ENCODE data around the gene ATP2C1.

Gene ATP2C1

GRCh38 chr3:130892759-130893375 lies 1.0 kb upstream of the ATP2C1 start:
- CTCF ChIA-PET = interaction anchor here (0.9 to 6.9 kb wide), 18 partner anchors 9 to 175 kb away, joined by 3 to 97 read pairs (median 4); no protein-coding TSS in a partner anchor
- DNase-seq = peak; percentile 85 to 92 (median 90)
- WGBS (ENCODE audit: insufficient coverage) = 2% methylated on average over 10 of the region's 14 CpGs
- no peaks in the 10 kb centered on the region for H3K27me3 ChIP-seq (replicated peaks in 2 of 5; ENCODE audit: control insufficient read depth in 4 of 5, insufficient read depth in 5 of 5, low read length in 4 of 5)
- peak overlapping the region; percentile 72 to 96 (median 86) for H3K4me3 ChIP-seq (ENCODE audit: control insufficient read depth in 1 of 7, extremely low read depth in 1 of 7, insufficient read depth in 4 of 7, low read depth in 2 of 7, low read length in 6 of 7)
- peaks cover 0 to 7% (median 3%) of the 10 kb centered on the region in 4 experiments for H3K36me3 ChIP-seq (ENCODE audit: control insufficient read depth in 4 of 4, insufficient read depth in 4 of 4, low read length in 3 of 4)
- no peaks in the 10 kb centered on the region for H3K9me3 ChIP-seq (ENCODE audit: control extremely low read depth in 1 of 5, control insufficient read depth in 4 of 5, insufficient read depth in 2 of 5, low read depth in 1 of 5, low read length in 4 of 5)
- H3K27ac ChIP-seq (ENCODE audit: insufficient read depth in 1 of 2, low read depth in 1 of 2, low read length in 2 of 2, poor library complexity in 1 of 2, severe bottlenecking in 2 of 2) = peak overlapping the region; percentile 89 to 96
- POLR2A ChIA-PET = interaction anchor here (0.8 to 2.2 kb wide), 7 partner anchors 10 to 147 kb away, joined by 3 to 12 read pairs (median 4); partner anchors contain the start of gene PIK3R4
- H3K4me1 ChIP-seq (ENCODE audit: control extremely low read depth in 1 of 4, control insufficient read depth in 4 of 4, insufficient read depth in 4 of 4, low read length in 3 of 4) = peaks cover 6 to 52% (median 26%) of the 10 kb centered on the region in 4 experiments

GRCh38 chr3:130894130-130894985 lies 474 bp downstream of the ATP2C1 start:
- CTCF ChIA-PET = interaction anchor here (1.3 to 6.9 kb wide), 10 partner anchors 9 to 138 kb away, joined by 3 to 97 read pairs (median 6); no protein-coding TSS in a partner anchor
- H3K27me3 ChIP-seq (replicated peaks in 2 of 5; ENCODE audit: control insufficient read depth in 4 of 5, insufficient read depth in 5 of 5, low read length in 4 of 5) = no peaks in the 10 kb centered on the region
- H3K27ac ChIP-seq (ENCODE audit: insufficient read depth in 1 of 2, low read depth in 1 of 2, low read length in 2 of 2, poor library complexity in 1 of 2, severe bottlenecking in 2 of 2) = peak overlapping the region; percentile 72 to 96
- peak; percentile 43 to 85 (median 79) for DNase-seq
- 0% methylated on average over 26 of the region's 52 CpGs for WGBS (ENCODE audit: insufficient coverage)
- H3K4me3 ChIP-seq (ENCODE audit: control insufficient read depth in 1 of 7, extremely low read depth in 1 of 7, insufficient read depth in 4 of 7, low read depth in 2 of 7, low read length in 6 of 7) = peak overlapping the region; percentile 72 to 96 (median 86)
- H3K4me1 ChIP-seq (ENCODE audit: control extremely low read depth in 1 of 4, control insufficient read depth in 4 of 4, insufficient read depth in 4 of 4, low read length in 3 of 4) = peaks cover 6 to 50% (median 26%) of the 10 kb centered on the region in 4 experiments
- H3K9me3 ChIP-seq (ENCODE audit: control extremely low read depth in 1 of 5, control insufficient read depth in 4 of 5, insufficient read depth in 2 of 5, low read depth in 1 of 5, low read length in 4 of 5) = no peaks in the 10 kb centered on the region
- POLR2A ChIA-PET = interaction anchor here (1.0 to 2.2 kb wide), 6 partner anchors 16 to 149 kb away, joined by 3 to 12 read pairs (median 4); no protein-coding TSS in a partner anchor
- no peaks in the 10 kb centered on the region for H3K36me3 ChIP-seq (ENCODE audit: control insufficient read depth in 4 of 4, insufficient read depth in 4 of 4, low read length in 3 of 4)

GRCh38 chr3:130894986-130895280 lies 1.0 kb downstream of the ATP2C1 start:
- ChIA-PET POLR2A (interaction anchor here (1.9 kb wide), 1 partner anchor 43 kb away, joined by 6 read pairs; no protein-coding TSS in a partner anchor), CTCF (interaction anchor here (1.0 to 6.9 kb wide), 4 partner anchors 9 to 134 kb away, joined by 3 to 97 read pairs (median 23); no protein-coding TSS in a partner anchor)
- WGBS (ENCODE audit: insufficient coverage) = 0% methylated on average over 1 of the region's 4 CpGs
- H3K4me1 ChIP-seq (ENCODE audit: control extremely low read depth in 1 of 4, control insufficient read depth in 4 of 4, insufficient read depth in 4 of 4, low read length in 3 of 4) = peaks cover 4 to 50% (median 26%) of the 10 kb centered on the region in 4 experiments
- H3K27me3 ChIP-seq (replicated peaks in 2 of 5; ENCODE audit: control insufficient read depth in 4 of 5, insufficient read depth in 5 of 5, low read length in 4 of 5) = no peaks in the 10 kb centered on the region
- H3K4me3 ChIP-seq (ENCODE audit: control insufficient read depth in 1 of 7, extremely low read depth in 1 of 7, insufficient read depth in 4 of 7, low read depth in 2 of 7, low read length in 6 of 7) = peak overlapping the region in 6 of 7 experiments; percentile 72 to 96 (median 86)
- no peak for DNase-seq
- H3K36me3 ChIP-seq (ENCODE audit: control insufficient read depth in 4 of 4, insufficient read depth in 4 of 4, low read length in 3 of 4) = no peaks in the 10 kb centered on the region
- H3K9me3 ChIP-seq (ENCODE audit: control extremely low read depth in 1 of 5, control insufficient read depth in 4 of 5, insufficient read depth in 2 of 5, low read depth in 1 of 5, low read length in 4 of 5) = no peaks in the 10 kb centered on the region
- H3K27ac ChIP-seq (ENCODE audit: insufficient read depth in 1 of 2, low read depth in 1 of 2, low read length in 2 of 2, poor library complexity in 1 of 2, severe bottlenecking in 2 of 2) = peak overlapping the region; percentile 72 to 96

GRCh38 chr3:130895690-130896488 lies 2.0 kb downstream of the ATP2C1 start:
- Histone ChIP-seq H3K4me1 (ENCODE audit: control extremely low read depth in 1 of 4, control insufficient read depth in 4 of 4, insufficient read depth in 4 of 4, low read length in 3 of 4) (peaks cover 4 to 51% (median 26%) of the 10 kb centered on the region in 4 experiments), H3K36me3 (ENCODE audit: control insufficient read depth in 4 of 4, insufficient read depth in 4 of 4, low read length in 3 of 4) (no peaks in the 10 kb centered on the region), H3K4me3 (ENCODE audit: control insufficient read depth in 1 of 7, extremely low read depth in 1 of 7, insufficient read depth in 4 of 7, low read depth in 2 of 7, low read length in 6 of 7) (peak overlapping the region in 4 of 7 experiments; percentile 47 to 96 (median 82)), H3K27ac (ENCODE audit: insufficient read depth in 1 of 2, low read depth in 1 of 2, low read length in 2 of 2, poor library complexity in 1 of 2, severe bottlenecking in 2 of 2) (peak overlapping the region in 1 of 2 experiments; percentile 6), H3K9me3 (ENCODE audit: control extremely low read depth in 1 of 5, control insufficient read depth in 4 of 5, insufficient read depth in 2 of 5, low read depth in 1 of 5, low read length in 4 of 5) (no peaks in the 10 kb centered on the region), H3K27me3 (replicated peaks in 2 of 5; ENCODE audit: control insufficient read depth in 4 of 5, insufficient read depth in 5 of 5, low read length in 4 of 5) (no peaks in the 10 kb centered on the region)
- CTCF ChIA-PET = interaction anchor here (1.0 to 6.9 kb wide), 3 partner anchors 32 to 136 kb away, joined by 3 to 97 read pairs (median 9); no protein-coding TSS in a partner anchor
- DNase-seq = no peak
- POLR2A ChIA-PET = no interaction called here
- 100% methylated on average over 1 of the region's 5 CpGs for WGBS (ENCODE audit: insufficient coverage)

- Histone ChIP-seq H3K4me1 (ENCODE audit: control extremely low read depth in 1 of 4, control insufficient read depth in 4 of 4, insufficient read depth in 4 of 4, low read length in 3 of 4) (peaks cover 4 to 44% (median 26%) of the 10 kb centered on the region in 4 experiments), H3K27ac (ENCODE audit: insufficient read depth in 1 of 2, low read depth in 1 of 2, low read length in 2 of 2, poor library complexity in 1 of 2, severe bottlenecking in 2 of 2) (no peak overlapping the region), H3K36me3 (ENCODE audit: control insufficient read depth in 4 of 4, insufficient read depth in 4 of 4, low read length in 3 of 4) (peaks cover 0 to 4% (median 0%) of the 10 kb centered on the region in 4 experiments), H3K27me3 (replicated peaks in 2 of 5; ENCODE audit: control insufficient read depth in 4 of 5, insufficient read depth in 5 of 5, low read length in 4 of 5) (no peaks in the 10 kb centered on the region), H3K9me3 (ENCODE audit: control extremely low read depth in 1 of 5, control insufficient read depth in 4 of 5, insufficient read depth in 2 of 5, low read depth in 1 of 5, low read length in 4 of 5) (no peaks in the 10 kb centered on the region), H3K4me3 (ENCODE audit: control insufficient read depth in 1 of 7, extremely low read depth in 1 of 7, insufficient read depth in 4 of 7, low read depth in 2 of 7, low read length in 6 of 7) (no peak overlapping the region)
- whole genome bisulfite sequencing (ENCODE audit: insufficient coverage) = 100% methylated on average over 2 of the region's 2 CpGs
- no peak for DNase-seq
- ChIA-PET CTCF (interaction anchor here (0.5 to 2.9 kb wide), 5 partner anchors 37 to 1748 kb away, joined by 3 to 9 read pairs (median 4); no protein-coding TSS in a partner anchor), POLR2A (no interaction called here)
Measured at GRCh38 chr3:130897316-130897715, 3.4 kb downstream of the ATP2C1 start.

GRCh38 chr3:130900959-130901358 lies 7.1 kb downstream of the ATP2C1 start:
- peaks cover 0 to 28% (median 8%) of the 10 kb centered on the region in 4 experiments for H3K4me1 ChIP-seq (ENCODE audit: control extremely low read depth in 1 of 4, control insufficient read depth in 4 of 4, insufficient read depth in 4 of 4, low read length in 3 of 4)
- H3K4me3 ChIP-seq (ENCODE audit: control insufficient read depth in 1 of 7, extremely low read depth in 1 of 7, insufficient read depth in 4 of 7, low read depth in 2 of 7, low read length in 6 of 7) = no peak overlapping the region
- H3K27me3 ChIP-seq (replicated peaks in 2 of 5; ENCODE audit: control insufficient read depth in 4 of 5, insufficient read depth in 5 of 5, low read length in 4 of 5) = no peaks in the 10 kb centered on the region
- CTCF ChIA-PET = no interaction called here
- POLR2A ChIA-PET = no interaction called here
- no peak for DNase-seq
- no peaks in the 10 kb centered on the region for H3K9me3 ChIP-seq (ENCODE audit: control extremely low read depth in 1 of 5, control insufficient read depth in 4 of 5, insufficient read depth in 2 of 5, low read depth in 1 of 5, low read length in 4 of 5)
- peaks cover 0 to 4% (median 0%) of the 10 kb centered on the region in 4 experiments for H3K36me3 ChIP-seq (ENCODE audit: control insufficient read depth in 4 of 4, insufficient read depth in 4 of 4, low read length in 3 of 4)
- H3K27ac ChIP-seq (ENCODE audit: insufficient read depth in 1 of 2, low read depth in 1 of 2, low read length in 2 of 2, poor library complexity in 1 of 2, severe bottlenecking in 2 of 2) = no peak overlapping the region
